Gastrocnemius medialis (tissue), 4 donors: Measurements from ENCODE around the gene TCERG1L. TPM values are rescaled to one million over a fixed set of nuclear protein-coding genes. Genes with fewer than 3 reads are reported as not detected.

Experiments used
- ATAC-seq, 2 donors: fragments of 150-250 bp; one replicate each; pipeline ENCODE4 v1.9.1; 2016
- DNase-seq, 2 donors: peaks; one replicate each; pipeline ENCODE4 v3.0.0-alpha.2; 2019
- H3K27ac ChIP-seq, 4 donors: fragments of 200-600 bp; sonication (generic); 1 replicate in 1 of 4; 2 replicates in 3 of 4; pipeline ENCODE4 v1.5.1; 2016 to 2018; ENCODE audit warnings: mild to moderate bottlenecking in 2 of 4, moderate library complexity in 1 of 4
- H3K27me3 ChIP-seq, 3 donors: fragments of 200-600 bp; sonication (generic) in 2 of 3; 1 replicate in 1 of 3; 2 replicates in 2 of 3; pipeline versions ENCODE4 v1.5.1 to v1.6.0; 2016 to 2019; ENCODE audit warnings: mild to moderate bottlenecking in 1 of 3, moderate library complexity in 1 of 3
- H3K36me3 ChIP-seq, 2 donors: fragments of 200-600 bp; sonication (generic) in 1 of 2; one replicate each; pipeline ENCODE4 v1.5.1; 2017 to 2018
- H3K4me1 ChIP-seq, 2 donors: fragments of 200-600 bp; sonication (generic) in 1 of 2; one replicate each; pipeline ENCODE4 v1.5.1; 2016 to 2017; ENCODE audit warnings: mild to moderate bottlenecking in 2 of 2
- H3K4me3 ChIP-seq, 4 donors: fragments of 200-600 bp; sonication (generic) in 3 of 4; 1 replicate in 1 of 4; 2 replicates in 3 of 4; pipeline ENCODE4 v1.5.1; 2016 to 2019; ENCODE audit warnings: mild to moderate bottlenecking in 2 of 4
- H3K9me3 ChIP-seq, 3 donors: fragments of 200-600 bp; sonication (generic) in 2 of 3; 1 replicate in 1 of 3; 2 replicates in 2 of 3; pipeline ENCODE4 v1.5.1; 2016 to 2019
- POLR2A ChIP-seq, 2 donors: fragments of 450-650 bp; IDR thresholded peaks; one replicate each; pipeline ENCODE4 v1.6.1; 2017; ENCODE audit warnings: antibody characterized with exemption in 2 of 2, mild to moderate bottlenecking in 2 of 2, moderate library complexity in 2 of 2
- in situ Hi-C, 4 donors: fragments of 200-750 bp; cut with MboI; loops; one replicate each; pipeline versions ENCODE4 v1.15.0 to v1.8.0; 2017; ENCODE audit warnings: low sequenced_read_pairs in 4 of 4
- intact Hi-C: fragments of 100-400 bp; cut with DNase I; formaldehyde crosslinking; loops from one replicate; pipeline ENCODE4 v1.15.1; 2023; ENCODE audit warnings: low total_unique reads
- total RNA-seq, 4 donors: library from RNA; depleted of rRNA; stranded (reverse); fragments of >200 nt; gene quantifications; one replicate each; pipeline versions ENCODE4 v1.1.0 to v1.2.3, GENCODE V29; 2016
- TF ChIP-seq, protein P1 (sequence below), 5 experiments: fragments of 450-650 bp in 3 of 5; fragments of 200-600 bp in 2 of 5; sonication (generic) in 2 of 5; IDR thresholded peaks in 4 of 5; conservative IDR thresholded peaks in 1 of 5; 1 replicate in 4 of 5; 2 replicates in 1 of 5; pipeline ENCODE4 v1.5.1; 2016 to 2019; ENCODE audit warnings: antibody characterized with exemption in 5 of 5, mild to moderate bottlenecking in 3 of 5, moderate library complexity in 3 of 5

Gene TCERG1L
- total RNA-seq, 4 donors from 2014 or later, result not detected

DNA sequence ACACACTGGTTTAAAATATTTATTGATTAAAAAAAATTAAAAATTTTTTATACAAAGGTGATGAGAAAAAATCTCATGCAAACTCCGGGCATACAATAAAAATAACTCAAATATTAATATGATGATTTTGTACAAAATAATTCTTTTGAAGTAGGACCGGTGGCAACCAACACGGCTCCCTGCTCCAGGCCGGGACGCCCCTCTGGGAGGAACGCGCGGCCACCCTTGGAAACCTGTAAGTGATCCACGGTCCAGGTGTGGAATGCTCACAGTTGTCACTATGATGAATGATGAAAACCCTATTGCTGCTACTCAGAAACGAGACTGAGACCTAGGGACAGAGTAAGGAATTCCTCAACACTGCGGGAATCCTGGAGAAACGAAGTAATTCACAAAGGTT is 219.1 kb downstream of the TCERG1L start:
- intact Hi-C loops, result no loop called here
- Histone ChIP-seq H3K36me3 (no peaks in the 10 kb centered on the region), H3K27ac (no peak overlapping the region), H3K4me3 (no peak overlapping the region), H3K27me3 (no peaks in the 10 kb centered on the region), H3K4me1 (no peaks in the 10 kb centered on the region), H3K9me3 (no peaks in the 10 kb centered on the region)
- in situ Hi-C loops, result no loop called here
- no peak for TF ChIP-seq POLR2A (IDR thresholded peaks at IDR 0.05)
- TF ChIP-seq, protein P1, sequence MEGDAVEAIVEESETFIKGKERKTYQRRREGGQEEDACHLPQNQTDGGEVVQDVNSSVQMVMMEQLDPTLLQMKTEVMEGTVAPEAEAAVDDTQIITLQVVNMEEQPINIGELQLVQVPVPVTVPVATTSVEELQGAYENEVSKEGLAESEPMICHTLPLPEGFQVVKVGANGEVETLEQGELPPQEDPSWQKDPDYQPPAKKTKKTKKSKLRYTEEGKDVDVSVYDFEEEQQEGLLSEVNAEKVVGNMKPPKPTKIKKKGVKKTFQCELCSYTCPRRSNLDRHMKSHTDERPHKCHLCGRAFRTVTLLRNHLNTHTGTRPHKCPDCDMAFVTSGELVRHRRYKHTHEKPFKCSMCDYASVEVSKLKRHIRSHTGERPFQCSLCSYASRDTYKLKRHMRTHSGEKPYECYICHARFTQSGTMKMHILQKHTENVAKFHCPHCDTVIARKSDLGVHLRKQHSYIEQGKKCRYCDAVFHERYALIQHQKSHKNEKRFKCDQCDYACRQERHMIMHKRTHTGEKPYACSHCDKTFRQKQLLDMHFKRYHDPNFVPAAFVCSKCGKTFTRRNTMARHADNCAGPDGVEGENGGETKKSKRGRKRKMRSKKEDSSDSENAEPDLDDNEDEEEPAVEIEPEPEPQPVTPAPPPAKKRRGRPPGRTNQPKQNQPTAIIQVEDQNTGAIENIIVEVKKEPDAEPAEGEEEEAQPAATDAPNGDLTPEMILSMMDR (IDR thresholded peaks at IDR 0.05 in 4 of 5, conservative IDR thresholded peaks at IDR 0.05 in 1 of 5), result no peak
- DNase-seq, result no peak
- no peak for ATAC-seq

DNA sequence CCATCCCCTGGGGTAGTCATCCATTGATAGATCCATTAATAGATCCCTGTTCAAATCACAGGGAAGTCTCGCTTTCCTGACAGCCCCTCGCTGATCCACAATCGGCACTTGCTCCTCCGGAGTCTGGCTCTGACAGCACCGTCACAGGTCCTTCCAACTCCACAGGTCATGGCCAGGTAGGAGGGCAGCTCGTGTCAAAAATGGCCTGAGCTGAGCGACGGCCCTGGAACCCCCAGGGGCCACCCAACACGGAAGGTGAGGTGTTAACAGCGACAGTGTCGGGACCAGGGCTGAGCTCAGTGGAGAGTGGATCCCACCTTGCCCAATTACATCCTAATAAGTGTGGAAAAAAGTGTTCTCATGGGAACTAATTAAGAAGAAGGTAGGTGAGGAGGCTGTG is 219.8 kb downstream of the TCERG1L start:
- TF ChIP-seq POLR2A (IDR thresholded peaks at IDR 0.05), result no peak
- TF ChIP-seq, protein P1 (IDR thresholded peaks at IDR 0.05 in 4 of 5, conservative IDR thresholded peaks at IDR 0.05 in 1 of 5), result no peak
- in situ Hi-C loops, result no loop called here
- no peaks in the 10 kb centered on the region for H3K4me1 ChIP-seq
- no peak overlapping the region for H3K4me3 ChIP-seq
- DNase-seq, result no peak
- H3K27ac ChIP-seq, result no peak overlapping the region
- intact Hi-C loops, result no loop called here
- no peaks in the 10 kb centered on the region for H3K36me3 ChIP-seq
- no peak for ATAC-seq
- H3K27me3 ChIP-seq, result no peaks in the 10 kb centered on the region
- no peaks in the 10 kb centered on the region for H3K9me3 ChIP-seq

DNA sequence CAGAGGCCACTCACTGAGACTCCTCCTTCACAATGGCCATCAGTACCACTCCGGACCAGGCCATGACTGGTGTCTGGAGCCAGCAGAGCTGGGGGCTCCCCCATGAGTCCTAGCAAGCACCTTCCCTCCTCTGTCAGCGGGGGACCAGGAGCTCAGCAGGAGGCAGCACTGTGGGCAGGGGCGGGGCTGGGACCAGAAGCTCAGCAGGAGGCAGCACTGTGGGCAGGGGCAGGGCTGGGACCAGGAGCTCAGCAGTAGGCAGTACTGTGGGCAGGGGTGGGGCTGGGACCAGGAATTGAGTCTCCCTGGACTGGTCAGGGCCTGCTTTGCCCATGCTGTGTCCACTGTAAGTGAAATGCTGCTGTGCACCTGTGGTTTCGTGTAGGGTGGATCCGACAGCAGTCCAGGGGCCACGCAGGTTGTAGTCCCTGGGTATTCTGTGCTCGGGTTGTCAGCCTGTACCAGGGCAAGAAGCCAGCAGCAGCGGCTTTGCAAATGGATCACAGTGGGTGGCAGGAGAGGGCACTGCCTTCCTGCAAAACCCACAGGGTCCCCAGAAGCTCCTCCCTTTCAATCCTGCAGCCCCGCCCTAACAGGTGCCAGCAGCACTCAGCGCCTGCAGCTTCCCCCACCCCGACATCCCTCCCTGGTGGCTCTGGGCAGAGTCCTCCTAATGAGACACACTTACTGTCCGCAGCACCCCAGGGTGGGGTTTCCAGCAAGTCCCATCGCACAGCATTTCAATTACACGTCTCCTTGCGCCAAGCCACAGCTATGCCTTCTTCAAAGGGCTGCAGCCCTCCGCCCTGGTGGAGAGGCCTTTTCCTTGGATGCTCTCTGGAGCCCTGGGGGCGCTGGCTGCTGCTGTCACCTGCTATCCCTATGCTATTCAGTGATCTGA is 220.5 kb downstream of the TCERG1L start:
- intact Hi-C loops (no loop called here), in situ Hi-C loops (no loop called here)
- Histone ChIP-seq H3K27ac (no peak overlapping the region), H3K4me1 (no peaks in the 10 kb centered on the region), H3K4me3 (no peak overlapping the region), H3K9me3 (no peaks in the 10 kb centered on the region), H3K27me3 (no peaks in the 10 kb centered on the region), H3K36me3 (no peaks in the 10 kb centered on the region)
- TF ChIP-seq POLR2A (IDR thresholded peaks at IDR 0.05), result no peak
- TF ChIP-seq, protein P1 (IDR thresholded peaks at IDR 0.05 in 4 of 5, conservative IDR thresholded peaks at IDR 0.05 in 1 of 5), result no peak
- no peak for ATAC-seq
- no peak for DNase-seq

DNA sequence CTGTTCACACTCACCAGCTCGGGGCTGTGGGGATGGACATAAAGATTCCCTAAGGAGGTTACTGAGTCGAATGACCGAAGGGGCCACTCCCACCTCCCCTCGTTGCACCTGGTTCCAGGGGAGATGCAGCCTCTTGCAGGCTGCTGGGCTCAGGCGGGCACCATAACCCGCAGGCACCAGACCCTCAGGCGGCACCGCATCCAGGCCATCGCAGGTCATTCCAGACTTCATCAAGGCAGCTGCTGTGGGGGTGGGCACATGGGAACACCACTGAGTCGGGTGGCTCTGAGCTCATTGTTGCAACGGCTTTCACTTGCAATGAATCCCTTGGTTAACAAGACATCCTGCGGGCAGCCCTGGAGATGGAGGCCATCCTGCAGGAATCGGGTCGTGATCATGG is 221.7 kb downstream of the TCERG1L start:
- DNase-seq (no peak), ATAC-seq (no peak)
- peaks cover 0 to 2% (median 0%) of the 10 kb centered on the region in 3 donors for H3K27me3 ChIP-seq
- no peak overlapping the region for H3K27ac ChIP-seq
- no peaks in the 10 kb centered on the region for H3K4me1 ChIP-seq
- TF ChIP-seq, protein P1 (IDR thresholded peaks at IDR 0.05 in 4 of 5, conservative IDR thresholded peaks at IDR 0.05 in 1 of 5), result no peak
- no peak overlapping the region for H3K4me3 ChIP-seq
- H3K36me3 ChIP-seq, result no peaks in the 10 kb centered on the region
- no peaks in the 10 kb centered on the region for H3K9me3 ChIP-seq
- intact Hi-C loops (no loop called here), in situ Hi-C loops (no loop called here)
